Measurements from ENCODE around the gene UBA52.

Gene UBA52

GRCh38 chr19:18605546-18606280, 34.1 kb downstream of the UBA52 start:
- no peak for DNase-seq (ENCODE audit: low read depth, low spot score)
- Histone ChIP-seq H3K36me3 (ENCODE audit: insufficient read depth, low read length) (no peaks in the 10 kb centered on the region; the same call in 1 of the 2 replicates), H3K9me3 (ENCODE audit: low read depth, low read length) (no peaks in the 10 kb centered on the region), H3K9ac (ENCODE audit: insufficient read length) (peak overlapping the region; percentile 79), H3K27ac (no peak overlapping the region; the same call in 1 of the 2 replicates), H3K4me3 (peak overlapping the region; percentile 87)
- TF ChIP-seq EZH2 (IDR thresholded peaks at IDR 0.05) (no peak), FOXP2 (optimal IDR thresholded peaks at IDR 0.05; ENCODE audit: control extremely low read depth, extremely low read length, insufficient read depth) (no peak), POLR2AphosphoS5 (IDR thresholded peaks at IDR 0.05; ENCODE audit: borderline replicate concordance, low read depth, low read length) (no peak)

GRCh38 chr19:18606281-18607225, 34.9 kb downstream of the UBA52 start, which contains the start of gene CRLF1:
CRLF1 (minus strand) TSS chr19:18606799; CDS start chr19:18606656, 143 bp downstream.
- Histone ChIP-seq H3K9ac (ENCODE audit: insufficient read length) (peak within 1 kb of the TSS; percentile 79), H3K27ac (no peak within 1 kb of the TSS; the same call in 1 of the 2 replicates), H3K4me3 (peak within 1 kb of the TSS; percentile 87), H3K9me3 (ENCODE audit: low read depth, low read length) (no peaks in the 10 kb centered on the region), H3K36me3 (ENCODE audit: insufficient read depth, low read length) (no peaks in the 10 kb centered on the region; the same call in 1 of the 2 replicates)
- no peak for DNase-seq (ENCODE audit: low read depth, low spot score)
- TF ChIP-seq EZH2 (IDR thresholded peaks at IDR 0.05) (no peak), FOXP2 (optimal IDR thresholded peaks at IDR 0.05; ENCODE audit: control extremely low read depth, extremely low read length, insufficient read depth) (no peak)

- no peak for DNase-seq (ENCODE audit: low read depth, low spot score)
- Histone ChIP-seq H3K36me3 (ENCODE audit: insufficient read depth, low read length) (no peaks in the 10 kb centered on the region), H3K27ac (no peak overlapping the region), H3K9ac (ENCODE audit: insufficient read length) (peak overlapping the region; percentile 26), H3K4me3 (peak overlapping the region; percentile 86), H3K9me3 (ENCODE audit: low read depth, low read length) (no peaks in the 10 kb centered on the region)
- no peak for TF ChIP-seq FOXP2 (optimal IDR thresholded peaks at IDR 0.05; ENCODE audit: control extremely low read depth, extremely low read length, insufficient read depth)
- no peak for TF ChIP-seq EZH2 (IDR thresholded peaks at IDR 0.05)
- TF ChIP-seq POLR2AphosphoS5 (IDR thresholded peaks at IDR 0.05; ENCODE audit: borderline replicate concordance, low read depth, low read length) = no peak
Observed at GRCh38 chr19:18607226-18608101, 35.8 kb downstream of the UBA52 start.

- TF ChIP-seq FOXP2 (optimal IDR thresholded peaks at IDR 0.05; ENCODE audit: control extremely low read depth, extremely low read length, insufficient read depth) (no peak), POLR2AphosphoS5 (IDR thresholded peaks at IDR 0.05; ENCODE audit: borderline replicate concordance, low read depth, low read length) (no peak)
- Histone ChIP-seq H3K4me3 (peak overlapping the region; percentile 86), H3K36me3 (ENCODE audit: insufficient read depth, low read length) (no peaks in the 10 kb centered on the region), H3K9me3 (ENCODE audit: low read depth, low read length) (no peaks in the 10 kb centered on the region), H3K27ac (no peak overlapping the region), H3K9ac (ENCODE audit: insufficient read length) (no peak overlapping the region)
- DNase-seq (ENCODE audit: low read depth, low spot score) = no peak
Observed at GRCh38 chr19:18608102-18608804, 36.6 kb downstream of the UBA52 start.

- no peak overlapping the region for H3K4me3 ChIP-seq
- no peak overlapping the region for H3K27ac ChIP-seq
Observed at GRCh38 chr19:18608805-18609716, 37.4 kb downstream of the UBA52 start.

GRCh38 chr19:18609717-18610051, 38.0 kb downstream of the UBA52 start:
- no peak for DNase-seq (ENCODE audit: low read depth, low spot score)
- no peak overlapping the region for H3K27ac ChIP-seq
- no peak overlapping the region for H3K4me3 ChIP-seq
- H3K9me3 ChIP-seq (ENCODE audit: low read depth, low read length) = no peaks in the 10 kb centered on the region
- no peak overlapping the region for H3K9ac ChIP-seq (ENCODE audit: insufficient read length)
- H3K36me3 ChIP-seq (ENCODE audit: insufficient read depth, low read length) = no peaks in the 10 kb centered on the region
- TF ChIP-seq FOXP2 (optimal IDR thresholded peaks at IDR 0.05; ENCODE audit: control extremely low read depth, extremely low read length, insufficient read depth) (no peak), POLR2AphosphoS5 (IDR thresholded peaks at IDR 0.05; ENCODE audit: borderline replicate concordance, low read depth, low read length) (no peak), EZH2 (IDR thresholded peaks at IDR 0.05) (no peak)

More at GRCh38 chr19:18608805-18609716, 37.4 kb downstream of the UBA52 start:
- no peak for DNase-seq (ENCODE audit: low read depth, low spot score)
- Histone ChIP-seq H3K9me3 (ENCODE audit: low read depth, low read length) (no peaks in the 10 kb centered on the region), H3K36me3 (ENCODE audit: insufficient read depth, low read length) (no peaks in the 10 kb centered on the region), H3K9ac (ENCODE audit: insufficient read length) (no peak overlapping the region)
- TF ChIP-seq POLR2AphosphoS5 (IDR thresholded peaks at IDR 0.05; ENCODE audit: borderline replicate concordance, low read depth, low read length) (no peak), FOXP2 (optimal IDR thresholded peaks at IDR 0.05; ENCODE audit: control extremely low read depth, extremely low read length, insufficient read depth) (no peak), EZH2 (IDR thresholded peaks at IDR 0.05) (no peak)

GRCh38 chr19:18610245-18610555, 38.5 kb downstream of the UBA52 start:
- DNase-seq (ENCODE audit: low read depth, low spot score) = no peak
- no peaks in the 10 kb centered on the region for H3K36me3 ChIP-seq (ENCODE audit: insufficient read depth, low read length)
- no peak overlapping the region for H3K9ac ChIP-seq (ENCODE audit: insufficient read length)
- TF ChIP-seq POLR2AphosphoS5 (IDR thresholded peaks at IDR 0.05; ENCODE audit: borderline replicate concordance, low read depth, low read length) (no peak), EZH2 (IDR thresholded peaks at IDR 0.05) (no peak), FOXP2 (optimal IDR thresholded peaks at IDR 0.05; ENCODE audit: control extremely low read depth, extremely low read length, insufficient read depth) (no peak)
- no peak overlapping the region for H3K27ac ChIP-seq
- no peak overlapping the region for H3K4me3 ChIP-seq
- no peaks in the 10 kb centered on the region for H3K9me3 ChIP-seq (ENCODE audit: low read depth, low read length)
